Fibroblast of lung (primary cell): ENCODE results near the gene RIC8A. TPM values are rescaled to one million over a fixed set of nuclear protein-coding genes. Genes with fewer than 3 reads are reported as not detected.

Experiments
- DNase-seq, 2 donors: peaks; one replicate each; pipeline versions ENCODE4 v3.0.0 to v3.0.0-alpha.2; 2010; ENCODE audit warnings: low read depth in 2 of 2
- H2AFZ ChIP-seq: 2 replicates; pipeline ENCODE4 v1.5.1; 2012; ENCODE audit warnings: low read length, control low read depth, inconsistent platforms
- H3K27ac ChIP-seq: 2 replicates; pipeline ENCODE4 v1.5.1; 2011; ENCODE audit warnings: low read length, control low read depth; ENCODE audit not compliant: insufficient read depth
- H3K27me3 ChIP-seq: 2 replicates; pipeline ENCODE4 v1.5.1; 2011; ENCODE audit warnings: mild to moderate bottlenecking, low read length; ENCODE audit not compliant: control insufficient read depth, insufficient read depth
- H3K36me3 ChIP-seq: 2 replicates; pipeline ENCODE4 v1.5.1; 2011; ENCODE audit warnings: low read length; ENCODE audit not compliant: control insufficient read depth, insufficient read depth
- H3K4me1 ChIP-seq: 2 replicates; pipeline ENCODE4 v1.5.1; 2011; ENCODE audit warnings: low read length; ENCODE audit not compliant: control insufficient read depth, insufficient read depth; ENCODE audit errors: extremely low read depth
- H3K4me2 ChIP-seq: 2 replicates; pipeline ENCODE4 v1.5.1; 2011; ENCODE audit warnings: low read length, control low read depth; ENCODE audit not compliant: insufficient read depth; ENCODE audit errors: extremely low read depth
- H3K4me3 ChIP-seq, 4 experiments: fragments of 200-600 bp in 1 of 4; sonication (generic) in 1 of 4; replicated peaks in 1 of 4; 2 replicates each; pipeline ENCODE4 v1.5.1; 2011 to 2016; ENCODE audit warnings: low read length in 4 of 4, low read depth in 3 of 4, mild to moderate bottlenecking in 3 of 4, control low read depth in 2 of 4, inconsistent platforms in 1 of 4, mixed read lengths in 1 of 4; ENCODE audit not compliant: insufficient read depth in 1 of 4; ENCODE audit errors: control extremely low read depth in 1 of 4
- H3K79me2 ChIP-seq: 2 replicates; pipeline ENCODE4 v1.5.1; 2012; ENCODE audit warnings: mild to moderate bottlenecking, low read length, inconsistent platforms; ENCODE audit not compliant: control insufficient read depth, insufficient read depth
- H3K9ac ChIP-seq: 2 replicates; pipeline ENCODE4 v1.5.1; 2011; ENCODE audit warnings: mild to moderate bottlenecking, low read length, control low read depth; ENCODE audit not compliant: insufficient read depth
- H3K9me3 ChIP-seq: 2 replicates; pipeline ENCODE4 v1.5.1; 2012; ENCODE audit warnings: low read depth, low read length; ENCODE audit not compliant: control insufficient read depth, insufficient read depth
- H4K20me1 ChIP-seq: 2 replicates; pipeline ENCODE4 v1.5.1; 2011; ENCODE audit warnings: low read length; ENCODE audit not compliant: control insufficient read depth, insufficient read depth; ENCODE audit errors: extremely low read depth
- EZH2 ChIP-seq: IDR thresholded peaks from 2 replicates; pipeline ENCODE4 v1.5.1; 2012; ENCODE audit warnings: low read length, control low read depth, mild to moderate bottlenecking; ENCODE audit errors: missing control alignments
- polyA plus RNA-seq, 2 donors: library from polyadenylated mRNA; depleted of rRNA in 1 of 2; stranded (reverse) in 1 of 2; unstranded in 1 of 2; fragments of >200 nt; gene quantifications; 2 replicates each; pipeline ENCODE4 v1.2.1, GENCODE V29; 2011 to 2012; ENCODE audit warnings: missing spikeins in 1 of 2
- total RNA-seq: library from RNA; depleted of rRNA; stranded (reverse); fragments of >200 nt; gene quantifications from 2 replicates; pipeline ENCODE4 v1.2.1, GENCODE V29; 2014
- TF ChIP-seq, protein P1 (sequence below), 2 donors: IDR thresholded peaks in 1 of 2; conservative IDR thresholded peaks in 1 of 2; 1 replicate in 1 of 2; 2 replicates in 1 of 2; pipeline ENCODE4 v1.5.1; 2011 to 2012; ENCODE audit warnings: low read length in 2 of 2, control low read depth in 1 of 2, inconsistent platforms in 1 of 2, low read depth in 1 of 2, mild to moderate bottlenecking in 1 of 2

RIC8A gene
- total and polyA plus RNA-seq, 2 donors (not counting 1 experiment from before 2014, with no cell fraction given) = 106 to 230 TPM

DNA sequence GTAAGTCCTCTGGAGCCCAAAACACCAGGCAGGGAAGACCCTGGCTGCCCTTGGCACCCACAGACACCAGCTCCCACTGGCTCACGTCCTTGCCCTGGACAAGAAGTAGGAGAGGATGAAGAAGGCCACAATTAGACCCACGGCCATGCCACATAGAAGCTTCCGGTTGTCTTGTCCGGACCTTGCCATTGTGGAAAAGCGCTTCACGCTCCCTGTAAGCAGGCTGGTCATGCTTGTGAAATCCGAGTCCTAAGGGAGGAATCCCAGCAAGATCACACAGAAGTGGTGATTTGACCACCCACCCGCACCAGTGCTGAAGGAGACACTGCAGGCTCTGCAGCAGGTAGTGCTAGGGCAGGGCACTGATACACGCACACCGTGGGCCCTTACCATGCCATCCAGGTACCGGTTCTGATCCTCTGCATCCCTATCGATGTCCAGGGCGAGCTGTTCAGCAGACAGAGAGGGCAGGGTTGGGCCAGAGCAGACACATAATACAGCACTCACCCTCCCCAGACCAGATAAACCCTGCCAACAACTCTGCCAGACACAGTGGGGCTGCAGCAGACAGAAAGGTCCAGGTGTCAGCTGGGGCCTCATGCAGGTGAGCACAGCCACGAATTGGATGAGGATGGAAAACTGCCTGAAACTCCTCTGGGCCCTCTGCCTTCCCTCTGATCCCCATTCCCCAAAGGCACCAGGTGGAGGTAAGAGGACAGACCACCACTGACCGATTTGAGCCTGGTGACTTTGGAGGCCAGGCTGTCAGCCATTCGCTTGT, 2.1 kb upstream of the RIC8A start:
- Histone ChIP-seq H3K36me3 (peaks cover 26% of the 10 kb centered on the region), H2AFZ (no peak overlapping the region), H3K9ac (peak overlapping the region; percentile 22), H3K27me3 (no peaks in the 10 kb centered on the region), H4K20me1 (no peaks in the 10 kb centered on the region), H3K4me1 (peaks cover 16% of the 10 kb centered on the region), H3K27ac (no peak overlapping the region), H3K9me3 (no peaks in the 10 kb centered on the region), H3K79me2 (peaks cover 59% of the 10 kb centered on the region), H3K4me2 (peak overlapping the region; percentile 81), H3K4me3 (peak overlapping the region; percentile 64 to 96 (median 76))
- no peak for DNase-seq
- no peak for TF ChIP-seq EZH2
- TF ChIP-seq, protein P1, sequence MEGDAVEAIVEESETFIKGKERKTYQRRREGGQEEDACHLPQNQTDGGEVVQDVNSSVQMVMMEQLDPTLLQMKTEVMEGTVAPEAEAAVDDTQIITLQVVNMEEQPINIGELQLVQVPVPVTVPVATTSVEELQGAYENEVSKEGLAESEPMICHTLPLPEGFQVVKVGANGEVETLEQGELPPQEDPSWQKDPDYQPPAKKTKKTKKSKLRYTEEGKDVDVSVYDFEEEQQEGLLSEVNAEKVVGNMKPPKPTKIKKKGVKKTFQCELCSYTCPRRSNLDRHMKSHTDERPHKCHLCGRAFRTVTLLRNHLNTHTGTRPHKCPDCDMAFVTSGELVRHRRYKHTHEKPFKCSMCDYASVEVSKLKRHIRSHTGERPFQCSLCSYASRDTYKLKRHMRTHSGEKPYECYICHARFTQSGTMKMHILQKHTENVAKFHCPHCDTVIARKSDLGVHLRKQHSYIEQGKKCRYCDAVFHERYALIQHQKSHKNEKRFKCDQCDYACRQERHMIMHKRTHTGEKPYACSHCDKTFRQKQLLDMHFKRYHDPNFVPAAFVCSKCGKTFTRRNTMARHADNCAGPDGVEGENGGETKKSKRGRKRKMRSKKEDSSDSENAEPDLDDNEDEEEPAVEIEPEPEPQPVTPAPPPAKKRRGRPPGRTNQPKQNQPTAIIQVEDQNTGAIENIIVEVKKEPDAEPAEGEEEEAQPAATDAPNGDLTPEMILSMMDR (conservative IDR thresholded peaks at IDR 0.05 in 1 of 2, IDR thresholded peaks at IDR 0.05 in 1 of 2; ENCODE audit: low read depth in 1 of 2, low read length in 2 of 2) = no peak

DNA sequence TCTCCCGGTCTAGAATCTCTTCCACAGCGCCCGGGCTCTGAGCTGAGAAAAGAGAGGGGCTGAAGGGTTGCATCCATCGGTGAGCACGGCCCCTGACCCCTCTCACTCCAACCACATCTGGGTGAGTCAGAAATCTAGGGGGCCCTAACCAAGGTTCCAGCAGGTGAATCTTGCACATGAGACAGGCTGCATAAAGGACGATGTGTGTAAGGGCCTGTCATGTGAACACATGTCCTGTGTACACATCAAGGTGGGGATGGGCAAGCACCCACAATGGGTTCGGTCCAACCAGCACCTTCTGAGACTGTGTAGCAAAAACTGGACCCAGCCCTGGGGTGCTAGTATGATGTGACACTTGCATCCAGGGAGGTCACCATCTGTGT, 1.5 kb upstream of the RIC8A start:
- H3K4me3 ChIP-seq = peak overlapping the region; percentile 64 to 96 (median 76)
- H3K27ac ChIP-seq = peak overlapping the region; percentile 96
- H3K27me3 ChIP-seq = no peaks in the 10 kb centered on the region
- no peak for DNase-seq
- H3K79me2 ChIP-seq = peaks cover 65% of the 10 kb centered on the region
- TF ChIP-seq, protein P1 (conservative IDR thresholded peaks at IDR 0.05 in 1 of 2, IDR thresholded peaks at IDR 0.05 in 1 of 2; ENCODE audit: low read depth in 1 of 2, low read length in 2 of 2) = no peak
- TF ChIP-seq EZH2 = no peak
- H4K20me1 ChIP-seq = no peaks in the 10 kb centered on the region
- H3K4me1 ChIP-seq = peaks cover 22% of the 10 kb centered on the region
- H3K9ac ChIP-seq = peak overlapping the region; percentile 97
- peaks cover 32% of the 10 kb centered on the region for H3K36me3 ChIP-seq
- no peak overlapping the region for H2AFZ ChIP-seq
- peak overlapping the region; percentile 81 for H3K4me2 ChIP-seq
- no peaks in the 10 kb centered on the region for H3K9me3 ChIP-seq

DNA sequence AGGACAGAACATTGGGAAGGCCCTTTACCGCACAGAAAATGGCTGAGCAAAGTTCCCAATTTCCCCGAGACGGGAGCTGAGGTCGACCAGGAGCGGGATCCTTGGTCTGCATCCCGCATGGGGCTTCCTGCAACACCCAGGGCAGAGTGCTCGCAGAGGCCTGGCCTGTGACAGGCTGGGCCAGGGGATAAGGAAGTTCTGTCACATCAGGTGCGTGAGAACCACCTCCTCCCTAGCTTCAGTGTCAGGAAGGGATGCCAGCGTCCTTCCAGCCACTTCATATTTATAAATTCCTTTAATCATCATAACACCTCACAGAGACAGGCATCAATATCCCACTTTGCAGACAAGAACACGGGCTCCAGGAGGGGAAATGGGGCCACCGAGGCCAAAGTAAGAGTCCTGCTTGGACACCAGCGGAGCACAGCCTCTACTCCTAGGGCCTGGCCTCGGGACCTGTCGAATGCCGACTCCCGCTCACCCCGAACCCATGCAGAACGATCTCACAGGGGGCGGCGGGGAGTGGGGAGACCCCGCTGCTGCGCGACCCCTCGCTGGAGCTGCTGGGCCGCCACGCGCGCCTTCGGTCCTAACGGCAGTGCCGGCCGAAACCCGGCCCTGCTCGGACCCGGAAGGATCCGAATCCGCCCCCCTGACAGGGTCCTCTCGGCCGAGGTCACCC, 841 bp upstream of the RIC8A start:
- Histone ChIP-seq H3K4me2 (peak overlapping the region; percentile 81), H3K9ac (peak overlapping the region; percentile 97), H3K27ac (peak overlapping the region; percentile 96), H4K20me1 (no peaks in the 10 kb centered on the region), H3K4me3 (peak overlapping the region; percentile 64 to 96 (median 76)), H2AFZ (no peak overlapping the region), H3K36me3 (peaks cover 38% of the 10 kb centered on the region), H3K79me2 (peaks cover 71% of the 10 kb centered on the region), H3K9me3 (no peaks in the 10 kb centered on the region), H3K27me3 (no peaks in the 10 kb centered on the region), H3K4me1 (peaks cover 25% of the 10 kb centered on the region)
- DNase-seq = no peak
- TF ChIP-seq EZH2 = no peak
- TF ChIP-seq, protein P1 (conservative IDR thresholded peaks at IDR 0.05 in 1 of 2, IDR thresholded peaks at IDR 0.05 in 1 of 2; ENCODE audit: low read depth in 1 of 2, low read length in 2 of 2) = no peak
